MM.1S (cell line): Measurements from ENCODE around the gene PLBD1.

Source experiments
- CTCF ChIP-seq: fragments of 300-600 bp; sonication (generic); IDR thresholded peaks from 2 replicates; pipeline ENCODE4 v1.5.1; 2016; ENCODE audit warnings: antibody characterized with exemption, low read length, mixed read lengths
- EZH2 ChIP-seq: fragments of 300-600 bp; sonication (generic); optimal IDR thresholded peaks from 2 replicates; pipeline ENCODE3; 2017; ENCODE audit warnings: low read depth, mild to moderate bottlenecking, antibody characterized with exemption, low read length, mixed read lengths
- EZH2phosphoT487 ChIP-seq: fragments of 300-600 bp; sonication (generic); IDR thresholded peaks from 2 replicates; pipeline ENCODE4 v1.6.1; 2018; ENCODE audit warnings: antibody characterized with exemption, low read length

GRCh38 chr12:14471497-14471896 is 96.2 kb downstream of the PLBD1 start:
- TF ChIP-seq CTCF (no peak), EZH2 (no peak), EZH2phosphoT487 (no peak)
